Tibial artery (tissue), 4 donors: ENCODE data around the gene THSD7A.

Source experiments
- DNase-seq, 2 donors: peaks; one replicate each; pipeline ENCODE4 v3.0.0-alpha.2; 2019
- H3K27ac ChIP-seq, 2 donors: fragments of 200-600 bp; sonication (generic) in 1 of 2; 1 replicate in 1 of 2; 2 replicates in 1 of 2; pipeline ENCODE4 v1.5.1; 2018 to 2019; ENCODE audit warnings: mild to moderate bottlenecking in 1 of 2
- H3K27me3 ChIP-seq, 2 donors: fragments of 200-600 bp; sonication (generic) in 1 of 2; one replicate each; pipeline versions ENCODE4 v1.5.1 to v1.6.0; 2016 to 2019
- H3K36me3 ChIP-seq, 3 donors: fragments of 200-600 bp; sonication (generic) in 2 of 3; one replicate each; pipeline ENCODE4 v1.5.1; 2016 to 2019; ENCODE audit warnings: mild to moderate bottlenecking in 2 of 3
- H3K4me1 ChIP-seq, 4 donors: fragments of 200-600 bp; sonication (generic) in 2 of 4; 1 replicate in 3 of 4; 2 replicates in 1 of 4; pipeline ENCODE4 v1.5.1; 2016 to 2019
- H3K4me3 ChIP-seq, 2 donors: fragments of 200-600 bp; sonication (generic) in 1 of 2; 1 replicate in 1 of 2; 2 replicates in 1 of 2; pipeline ENCODE4 v1.5.1; 2018 to 2019; ENCODE audit warnings: mild to moderate bottlenecking in 2 of 2
- H3K9me3 ChIP-seq, 3 donors: fragments of 200-600 bp; sonication (generic) in 1 of 3; one replicate each; pipeline ENCODE4 v1.5.1; 2016 to 2019
- CTCF ChIP-seq, 2 experiments: fragments of 200-600 bp in 1 of 2; fragments of 450-650 bp in 1 of 2; IDR thresholded peaks; one replicate each; pipeline ENCODE4 v1.5.1; 2017 to 2019; ENCODE audit warnings: antibody characterized with exemption in 2 of 2, mild to moderate bottlenecking in 1 of 2, moderate library complexity in 1 of 2
- intact Hi-C: fragments of 100-400 bp; cut with DNase I; formaldehyde crosslinking; loops from one replicate; pipeline ENCODE4 v1.15.0; 2023; ENCODE audit warnings: low total_unique reads

Gene THSD7A

GRCh38 chr7:11690395-11690794 is 141.6 kb downstream of the THSD7A start:
- TF ChIP-seq CTCF (IDR thresholded peaks at IDR 0.05) = no peak
- intact Hi-C loops = no loop called here
- Histone ChIP-seq H3K27ac (no peak overlapping the region), H3K36me3 (no peaks in the 10 kb centered on the region), H3K4me3 (no peak overlapping the region), H3K9me3 (no peaks in the 10 kb centered on the region), H3K4me1 (no peaks in the 10 kb centered on the region), H3K27me3 (no peaks in the 10 kb centered on the region)
- no peak for DNase-seq

GRCh38 chr7:11689096-11689495 is 142.9 kb downstream of the THSD7A start:
- Histone ChIP-seq H3K4me3 (no peak overlapping the region), H3K36me3 (no peaks in the 10 kb centered on the region), H3K27me3 (no peaks in the 10 kb centered on the region), H3K9me3 (peaks cover 0 to 2% (median 0%) of the 10 kb centered on the region in 3 donors), H3K4me1 (no peaks in the 10 kb centered on the region), H3K27ac (no peak overlapping the region)
- TF ChIP-seq CTCF (IDR thresholded peaks at IDR 0.05) = no peak
- intact Hi-C loops = no loop called here
- no peak for DNase-seq

- no peaks in the 10 kb centered on the region for H3K36me3 ChIP-seq
Observed at GRCh38 chr7:11681461-11681860, 150.5 kb downstream of the THSD7A start.

GRCh38 chr7:11675163-11675562 is 156.8 kb downstream of the THSD7A start:
- Histone ChIP-seq H3K4me1 (no peaks in the 10 kb centered on the region), H3K9me3 (peaks cover 0 to 6% (median 5%) of the 10 kb centered on the region in 3 donors), H3K27ac (no peak overlapping the region), H3K4me3 (no peak overlapping the region), H3K36me3 (no peaks in the 10 kb centered on the region), H3K27me3 (no peaks in the 10 kb centered on the region)
- DNase-seq = no peak
- TF ChIP-seq CTCF (IDR thresholded peaks at IDR 0.05) = no peak
- intact Hi-C loops = no loop called here

More at GRCh38 chr7:11681461-11681860, 150.5 kb downstream of the THSD7A start:
- intact Hi-C loops = no loop called here
- DNase-seq = no peak
- no peak overlapping the region for H3K27ac ChIP-seq
- no peaks in the 10 kb centered on the region for H3K27me3 ChIP-seq
- no peaks in the 10 kb centered on the region for H3K4me1 ChIP-seq
- no peak overlapping the region for H3K4me3 ChIP-seq
- peaks cover 0 to 6% (median 5%) of the 10 kb centered on the region in 3 donors for H3K9me3 ChIP-seq
- TF ChIP-seq CTCF (IDR thresholded peaks at IDR 0.05) = no peak

GRCh38 chr7:11668727-11669126 is 163.3 kb downstream of the THSD7A start:
- no peak overlapping the region for H3K4me3 ChIP-seq
- H3K36me3 ChIP-seq = no peaks in the 10 kb centered on the region
- TF ChIP-seq CTCF (IDR thresholded peaks at IDR 0.05) = no peak
- intact Hi-C loops = no loop called here
- no peaks in the 10 kb centered on the region for H3K27me3 ChIP-seq
- no peaks in the 10 kb centered on the region for H3K4me1 ChIP-seq
- DNase-seq = no peak
- no peaks in the 10 kb centered on the region for H3K9me3 ChIP-seq
- H3K27ac ChIP-seq = no peak overlapping the region

- H3K27ac ChIP-seq = no peak overlapping the region
- H3K36me3 ChIP-seq = no peaks in the 10 kb centered on the region
- H3K27me3 ChIP-seq = no peaks in the 10 kb centered on the region
- no peak overlapping the region for H3K4me3 ChIP-seq
- no peaks in the 10 kb centered on the region for H3K4me1 ChIP-seq
- H3K9me3 ChIP-seq = no peaks in the 10 kb centered on the region
- intact Hi-C loops = no loop called here
- DNase-seq = no peak
- TF ChIP-seq CTCF (IDR thresholded peaks at IDR 0.05) = no peak
Observed at GRCh38 chr7:11667810-11668185, 164.2 kb downstream of the THSD7A start.
